Central memory CD8-positive, alpha-beta T cell (primary cell): Measurements from ENCODE around the gene SUGCT.
"Not testable (repeated sequence)": the region's sequence is repeated elsewhere in the genome, so short reads cannot be mapped to it uniquely, and the experiment has no call there.

Experiments
- ATAC-seq: fragments of 150-1000 bp; cut with Tn5 transposase; replicated peaks from 2 replicates; pipeline ENCODE4 v1.10.0; 2022; ENCODE audit warnings: mild to moderate bottlenecking, moderate FRiP score, moderate number of reproducible peaks; ENCODE audit not compliant: poor library complexity, severe bottlenecking; ENCODE audit errors: extremely low read depth
- DNase-seq, 2 donors: peaks; one replicate each; pipeline ENCODE4 v3.0.0; 2021; ENCODE audit warnings: low spot score in 2 of 2
- H3K27ac Mint-ChIP-seq: one replicate; pipeline ENCODE4 v1.8.0; 2022; ENCODE audit warnings: low read depth, mild to moderate bottlenecking, moderate library complexity, mixed read lengths
- H3K27me3 Mint-ChIP-seq: one replicate; pipeline ENCODE4 v1.8.0; 2022; ENCODE audit warnings: mixed read lengths
- H3K36me3 Mint-ChIP-seq: one replicate; pipeline ENCODE4 v1.8.0; 2022; ENCODE audit warnings: mild to moderate bottlenecking, moderate library complexity, mixed read lengths; ENCODE audit not compliant: insufficient read depth
- H3K4me1 Mint-ChIP-seq: one replicate; pipeline ENCODE4 v1.8.0; 2022; ENCODE audit warnings: mixed read lengths
- H3K4me3 Mint-ChIP-seq: one replicate; pipeline ENCODE4 v1.8.0; 2022; ENCODE audit warnings: mild to moderate bottlenecking, moderate library complexity, mixed read lengths
- H3K9me3 Mint-ChIP-seq: one replicate; pipeline ENCODE4 v1.8.0; 2022; ENCODE audit warnings: mixed read lengths

Gene SUGCT

DNA sequence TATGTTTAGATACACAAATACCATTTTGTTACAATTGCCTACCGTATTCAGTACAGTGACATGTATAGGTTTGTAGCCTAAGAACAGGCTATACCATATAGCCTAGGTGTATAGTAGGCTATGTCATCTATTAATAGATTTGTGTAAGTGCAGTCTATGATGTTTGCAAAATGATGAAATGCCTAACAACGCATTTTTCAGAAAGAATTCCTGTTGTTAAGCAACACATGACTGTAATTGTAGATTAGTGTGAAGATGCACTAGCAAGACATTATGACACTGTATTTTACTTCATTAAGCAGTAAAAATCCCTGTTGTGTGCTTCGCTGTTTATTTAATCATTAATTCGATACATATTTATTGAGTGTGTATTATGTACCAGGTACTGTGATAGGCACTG lies 446.0 kb downstream of the SUGCT start:
- no peaks in the 10 kb centered on the region for H3K4me1 Mint-ChIP-seq

DNA sequence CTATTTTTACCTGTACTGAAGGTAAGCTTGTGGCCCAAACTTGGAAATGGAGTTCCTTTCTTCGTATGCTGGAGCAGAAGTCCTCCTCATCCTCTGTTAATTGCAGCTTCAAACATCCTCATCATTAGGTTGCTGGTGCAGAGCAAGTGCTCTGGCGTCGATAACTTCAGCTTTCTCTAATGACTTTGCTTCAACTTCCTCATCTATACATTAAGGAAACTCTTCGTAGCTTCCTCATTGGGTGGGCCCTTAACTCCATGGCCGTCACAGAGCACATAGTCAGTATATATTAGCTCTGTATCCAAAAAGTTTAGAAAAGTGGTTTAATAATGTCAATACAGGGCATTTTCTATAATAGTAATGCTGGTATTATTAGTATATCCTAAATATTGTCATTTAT lies 447.7 kb downstream of the SUGCT start:
- Mint-ChIP-seq H3K27me3 (no peaks in the 10 kb centered on the region), H3K36me3 (no peaks in the 10 kb centered on the region), H3K4me1 (no peaks in the 10 kb centered on the region), H3K9me3 (peaks cover 10% of the 10 kb centered on the region), H3K27ac (no peak overlapping the region), H3K4me3 (no peak overlapping the region)
- no peak for DNase-seq
- ATAC-seq = no peak

More for the DNA sequence above, 446.0 kb downstream of the SUGCT start:
- no peaks in the 10 kb centered on the region for H3K36me3 Mint-ChIP-seq
- H3K27ac Mint-ChIP-seq = no peak overlapping the region
- no peaks in the 10 kb centered on the region for H3K27me3 Mint-ChIP-seq
- H3K4me3 Mint-ChIP-seq = no peak overlapping the region
- H3K9me3 Mint-ChIP-seq = peaks cover 18% of the 10 kb centered on the region
- ATAC-seq (no peak), DNase-seq (no peak)

DNA sequence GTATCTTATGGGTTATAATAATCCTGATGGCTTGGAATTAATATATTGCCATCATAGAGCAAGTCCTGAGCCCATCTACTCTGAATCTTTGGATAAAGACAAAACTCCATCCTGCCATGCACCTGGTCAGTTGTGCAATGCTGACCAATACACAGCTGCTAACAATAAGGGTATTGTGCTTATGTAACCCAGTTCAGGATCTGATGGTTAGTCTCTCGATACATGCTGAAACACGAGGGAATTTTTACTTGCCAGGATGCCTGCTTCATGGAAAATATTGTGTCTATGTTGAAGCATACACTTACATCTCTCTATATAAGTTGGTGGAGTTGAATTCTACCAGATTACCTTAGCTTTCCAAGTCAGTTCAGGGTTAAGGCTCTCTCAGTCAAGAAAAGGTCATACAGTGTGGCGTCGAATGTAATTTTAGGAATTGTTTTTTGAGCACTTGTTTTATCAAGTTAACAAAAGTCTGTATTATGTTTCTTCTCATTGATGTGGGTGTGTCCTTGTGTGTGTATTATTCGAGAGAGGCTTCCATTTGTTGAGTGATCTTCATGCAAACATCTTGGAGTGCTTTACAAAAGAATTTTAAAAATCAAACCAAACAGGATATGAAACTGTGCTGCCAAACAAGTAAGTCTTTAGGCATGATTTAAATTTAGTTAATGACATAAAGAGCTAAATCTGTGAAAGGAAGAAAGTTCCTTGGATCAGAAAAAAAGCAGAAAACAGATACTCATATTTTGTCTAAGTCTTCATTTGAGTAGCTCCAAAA lies 449.1 kb downstream of the SUGCT start:
- Mint-ChIP-seq H3K36me3 (no peaks in the 10 kb centered on the region), H3K27ac (no peak overlapping the region), H3K9me3 (peaks cover 1% of the 10 kb centered on the region), H3K4me1 (no peaks in the 10 kb centered on the region), H3K4me3 (no peak overlapping the region), H3K27me3 (no peaks in the 10 kb centered on the region)
- no peak for DNase-seq
- ATAC-seq = no peak

DNA sequence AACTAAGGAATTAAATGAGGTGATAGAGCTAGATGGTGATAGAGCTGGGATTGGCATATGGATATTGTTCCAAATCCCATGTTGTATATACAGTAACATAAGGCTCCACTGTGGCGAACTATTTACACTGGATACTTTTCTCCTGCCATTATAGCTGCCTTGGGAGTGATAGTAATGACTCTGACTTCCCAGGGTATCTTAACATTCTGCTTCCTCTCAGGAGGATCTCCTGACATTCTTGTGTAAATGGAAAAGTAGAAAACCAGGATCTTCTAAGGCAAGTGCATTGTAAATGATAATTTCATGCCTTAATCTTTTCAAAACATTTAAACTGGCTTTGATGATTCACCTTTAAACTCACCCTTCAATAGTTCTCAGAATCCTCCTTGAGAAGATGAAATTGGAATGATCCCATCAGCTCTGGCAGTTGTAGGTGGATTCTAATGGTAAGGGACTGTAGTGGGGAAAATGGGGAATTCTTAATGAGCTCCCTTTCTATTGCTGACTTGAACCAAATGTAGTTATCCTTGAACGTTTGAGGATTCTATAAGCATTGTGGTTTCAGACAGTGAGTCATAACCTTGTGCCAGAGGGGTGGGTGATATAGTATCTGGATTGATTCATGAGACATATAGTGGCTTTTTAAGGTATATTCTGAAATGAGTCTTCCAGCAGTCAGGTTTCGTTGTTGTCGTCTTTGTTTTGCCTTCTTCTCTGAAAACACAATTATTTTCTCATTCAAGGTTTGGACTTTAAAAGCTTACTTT lies 450.0 kb downstream of the SUGCT start:
- H3K4me3 Mint-ChIP-seq = no peak overlapping the region
- no peaks in the 10 kb centered on the region for H3K27me3 Mint-ChIP-seq
- no peak overlapping the region for H3K27ac Mint-ChIP-seq
- ATAC-seq = no peak
- DNase-seq = no peak
- peaks cover under 1% of the 10 kb centered on the region for H3K9me3 Mint-ChIP-seq
- no peaks in the 10 kb centered on the region for H3K36me3 Mint-ChIP-seq
- no peaks in the 10 kb centered on the region for H3K4me1 Mint-ChIP-seq

DNA sequence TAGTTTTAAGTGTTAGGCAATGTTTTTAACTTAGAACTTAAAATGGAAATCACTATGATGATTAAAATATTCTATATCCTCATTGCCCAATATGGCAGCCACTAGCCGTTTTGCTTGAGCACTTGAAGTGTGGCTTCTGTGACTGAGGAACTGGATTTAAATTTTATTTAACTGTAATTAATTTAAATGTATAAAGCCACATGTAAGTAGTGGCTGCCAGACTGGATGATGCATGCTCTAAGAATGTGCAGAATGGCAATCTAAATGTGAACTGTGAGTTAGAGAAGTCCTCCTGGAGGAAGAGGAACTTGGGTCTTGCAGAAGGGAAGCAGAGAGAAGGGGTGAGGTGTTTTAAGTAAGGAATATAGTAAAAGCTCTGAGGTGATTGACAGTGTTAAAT lies 451.4 kb downstream of the SUGCT start:
- peaks cover 6% of the 10 kb centered on the region for H3K9me3 Mint-ChIP-seq
- H3K36me3 Mint-ChIP-seq = no peaks in the 10 kb centered on the region
- no peaks in the 10 kb centered on the region for H3K4me1 Mint-ChIP-seq
- H3K27ac Mint-ChIP-seq = no peak overlapping the region
- no peak for ATAC-seq
- DNase-seq = no peak
- no peaks in the 10 kb centered on the region for H3K27me3 Mint-ChIP-seq
- no peak overlapping the region for H3K4me3 Mint-ChIP-seq

DNA sequence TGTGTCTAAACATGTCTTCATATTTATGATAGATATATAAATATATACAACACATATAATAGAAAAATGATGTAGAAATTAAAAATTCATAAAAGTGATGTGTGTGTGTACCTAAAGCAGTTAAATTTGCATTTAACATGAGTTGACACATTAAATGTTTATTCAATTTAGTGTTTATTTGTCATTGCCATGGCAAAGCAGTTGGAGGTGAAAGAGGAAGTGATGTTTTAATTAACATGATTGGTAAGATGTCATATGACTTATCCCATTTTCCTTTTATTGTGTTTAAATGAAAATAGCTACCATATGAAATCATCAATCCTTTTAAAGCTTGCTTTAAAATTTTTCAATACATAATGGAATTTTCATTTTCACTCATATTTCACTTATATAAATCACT lies 452.6 kb downstream of the SUGCT start:
- H3K4me1 Mint-ChIP-seq = no peaks in the 10 kb centered on the region
- DNase-seq (no peak), ATAC-seq (no peak)
- H3K4me3 Mint-ChIP-seq = no peak overlapping the region
- no peaks in the 10 kb centered on the region for H3K27me3 Mint-ChIP-seq
- H3K36me3 Mint-ChIP-seq = no peaks in the 10 kb centered on the region
- peaks cover 10% of the 10 kb centered on the region for H3K9me3 Mint-ChIP-seq
- H3K27ac Mint-ChIP-seq = no peak overlapping the region

DNA sequence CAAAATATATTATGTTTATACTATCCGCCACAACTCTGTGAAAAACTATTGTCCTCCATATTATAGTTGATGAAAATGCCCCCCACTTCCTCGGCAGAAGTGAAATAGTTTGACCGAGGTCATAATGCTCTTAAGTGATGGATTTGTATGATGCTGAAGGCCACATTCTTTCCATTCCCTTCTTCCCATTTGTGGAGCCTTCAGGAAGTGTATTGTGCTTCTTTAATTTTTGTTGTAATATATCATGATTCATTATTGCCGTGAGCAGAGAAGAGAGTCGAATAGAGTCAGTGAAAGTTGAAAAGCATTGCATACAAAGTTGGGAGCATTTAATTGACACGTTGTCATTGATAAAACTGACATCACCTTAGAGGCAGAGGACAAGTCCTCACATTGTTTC lies 460.3 kb downstream of the SUGCT start:
- H3K27me3 Mint-ChIP-seq = no peaks in the 10 kb centered on the region
- H3K9me3 Mint-ChIP-seq = peaks cover 20% of the 10 kb centered on the region
- DNase-seq (no peak), ATAC-seq (no peak)
- no peaks in the 10 kb centered on the region for H3K36me3 Mint-ChIP-seq
- no peaks in the 10 kb centered on the region for H3K4me1 Mint-ChIP-seq
- H3K27ac Mint-ChIP-seq = no peak overlapping the region
- H3K4me3 Mint-ChIP-seq = no peak overlapping the region

DNA sequence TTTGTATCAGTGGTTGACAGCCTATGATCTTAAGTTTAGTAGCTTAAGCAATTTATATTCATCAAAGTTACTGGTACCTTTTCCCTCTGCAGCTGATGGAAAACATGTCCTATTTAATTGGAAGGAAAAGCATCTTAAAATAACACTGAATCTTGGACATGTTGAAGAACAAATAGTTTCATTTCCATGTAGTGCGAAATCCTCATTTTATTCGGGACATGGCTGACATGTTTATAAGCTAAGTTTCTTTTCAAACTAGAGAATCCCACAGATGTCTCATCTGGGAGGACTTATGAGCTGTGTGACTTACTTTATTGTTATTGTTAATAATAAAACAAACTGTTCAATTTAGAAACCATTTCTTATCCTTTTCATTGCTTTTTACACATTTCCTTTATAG lies 461.0 kb downstream of the SUGCT start:
- no peak overlapping the region for H3K4me3 Mint-ChIP-seq
- H3K27me3 Mint-ChIP-seq = no peaks in the 10 kb centered on the region
- H3K27ac Mint-ChIP-seq = no peak overlapping the region
- no peak for DNase-seq
- H3K9me3 Mint-ChIP-seq = peaks cover 20% of the 10 kb centered on the region
- H3K4me1 Mint-ChIP-seq = no peaks in the 10 kb centered on the region
- no peak for ATAC-seq
- H3K36me3 Mint-ChIP-seq = no peaks in the 10 kb centered on the region

DNA sequence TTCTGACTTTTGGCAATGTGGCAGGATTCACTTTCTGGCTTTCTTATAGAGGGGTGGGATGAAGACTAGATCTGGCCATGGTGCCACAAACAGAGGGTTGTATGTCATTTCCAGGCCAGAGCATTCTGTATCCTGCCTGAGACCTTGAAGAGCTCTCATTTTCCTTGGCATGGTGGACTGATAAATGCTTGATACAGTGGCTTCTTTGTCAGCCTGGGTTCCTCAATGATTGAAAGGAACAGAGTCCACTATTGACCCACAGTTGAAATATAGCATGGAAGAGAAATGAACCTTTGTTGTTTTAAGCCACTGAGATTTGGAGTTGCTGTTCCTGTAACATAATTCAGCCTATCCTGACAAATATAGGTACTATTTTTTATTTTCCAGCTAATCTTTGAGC lies 462.7 kb downstream of the SUGCT start:
- Mint-ChIP-seq H3K27me3 (no peaks in the 10 kb centered on the region), H3K27ac (no peak overlapping the region), H3K9me3 (peaks cover 17% of the 10 kb centered on the region), H3K4me1 (no peaks in the 10 kb centered on the region), H3K4me3 (no peak overlapping the region), H3K36me3 (no peaks in the 10 kb centered on the region)
- no peak for ATAC-seq
- no peak for DNase-seq

DNA sequence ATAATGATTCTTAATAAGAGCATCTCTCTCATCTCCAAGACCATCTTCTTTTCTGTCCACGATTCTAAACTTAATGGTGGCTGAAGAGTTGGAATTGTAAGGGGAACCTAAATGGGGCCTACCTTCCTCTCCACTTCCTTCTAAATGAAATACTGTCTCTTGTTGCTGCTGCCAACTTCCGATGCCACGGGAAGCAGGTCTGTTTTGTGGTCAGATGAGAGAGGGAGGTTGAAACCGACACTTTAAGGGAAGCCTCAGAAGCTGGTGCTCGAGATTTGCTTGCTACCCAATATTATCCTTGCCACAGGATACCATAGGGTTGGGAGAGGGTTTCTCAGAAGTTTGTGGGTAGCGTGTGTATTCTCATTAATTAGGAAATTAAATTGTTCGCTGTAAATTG lies 464.1 kb downstream of the SUGCT start:
- no peak overlapping the region for H3K4me3 Mint-ChIP-seq
- H3K9me3 Mint-ChIP-seq = peaks cover 21% of the 10 kb centered on the region
- H3K27ac Mint-ChIP-seq = no peak overlapping the region
- no peaks in the 10 kb centered on the region for H3K4me1 Mint-ChIP-seq
- H3K36me3 Mint-ChIP-seq = no peaks in the 10 kb centered on the region
- H3K27me3 Mint-ChIP-seq = no peaks in the 10 kb centered on the region
- ATAC-seq = no peak
- DNase-seq = no peak

DNA sequence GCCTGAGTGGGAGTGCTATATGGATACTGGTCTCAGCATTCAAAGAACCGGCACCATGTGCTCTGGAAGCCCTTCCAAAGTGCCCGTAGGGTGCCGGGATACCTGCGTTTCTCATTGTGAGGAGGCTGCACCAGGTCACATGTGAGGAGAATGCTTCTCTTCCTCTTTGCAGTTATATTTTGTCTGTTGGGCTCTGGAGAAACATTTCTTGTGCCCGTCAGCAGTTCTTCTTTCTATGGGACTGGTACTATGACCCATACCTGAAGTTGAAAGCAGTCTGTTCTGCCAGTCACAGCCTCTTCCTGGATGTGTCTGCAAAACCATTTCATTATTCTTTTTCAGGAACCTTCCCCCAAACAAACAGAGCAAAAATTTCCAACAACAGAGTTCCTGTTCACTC lies 465.0 kb downstream of the SUGCT start:
- DNase-seq (no peak), ATAC-seq (no peak)
- no peaks in the 10 kb centered on the region for H3K4me1 Mint-ChIP-seq
- no peak overlapping the region for H3K27ac Mint-ChIP-seq
- no peaks in the 10 kb centered on the region for H3K27me3 Mint-ChIP-seq
- no peak overlapping the region for H3K4me3 Mint-ChIP-seq
- peaks cover 23% of the 10 kb centered on the region for H3K9me3 Mint-ChIP-seq
- H3K36me3 Mint-ChIP-seq = no peaks in the 10 kb centered on the region

DNA sequence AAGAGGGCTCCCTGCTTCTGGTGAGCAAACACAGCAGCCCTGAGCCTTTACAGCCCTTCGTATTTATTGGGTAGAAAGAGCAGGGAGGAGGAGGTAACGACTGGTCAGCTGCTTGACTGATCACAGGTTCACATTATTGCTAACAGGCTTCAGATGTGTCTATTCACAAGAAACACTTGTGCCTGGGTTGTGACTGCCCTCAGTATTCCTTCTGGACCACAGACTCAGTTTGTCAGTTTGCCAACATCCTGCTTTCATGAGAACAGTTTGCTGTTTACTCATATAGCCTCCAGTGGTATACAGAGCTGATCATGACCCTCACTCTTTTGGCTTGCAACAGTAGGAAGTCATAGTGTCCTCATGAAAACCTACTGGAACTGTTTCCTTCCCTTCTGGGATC lies 467.5 kb downstream of the SUGCT start:
- DNase-seq, H3K4me3 Mint-ChIP-seq, H3K27me3 Mint-ChIP-seq, H3K27ac Mint-ChIP-seq, ATAC-seq, H3K4me1 Mint-ChIP-seq, H3K36me3 Mint-ChIP-seq: not testable (repeated sequence)
- peaks cover 34% of the 10 kb centered on the region for H3K9me3 Mint-ChIP-seq
